ENCODE data around the gene ACKR1. TPM values are rescaled to one million over a fixed set of nuclear protein-coding genes. Genes with fewer than 3 reads are reported as not detected.

The ACKR1 gene, protein sequence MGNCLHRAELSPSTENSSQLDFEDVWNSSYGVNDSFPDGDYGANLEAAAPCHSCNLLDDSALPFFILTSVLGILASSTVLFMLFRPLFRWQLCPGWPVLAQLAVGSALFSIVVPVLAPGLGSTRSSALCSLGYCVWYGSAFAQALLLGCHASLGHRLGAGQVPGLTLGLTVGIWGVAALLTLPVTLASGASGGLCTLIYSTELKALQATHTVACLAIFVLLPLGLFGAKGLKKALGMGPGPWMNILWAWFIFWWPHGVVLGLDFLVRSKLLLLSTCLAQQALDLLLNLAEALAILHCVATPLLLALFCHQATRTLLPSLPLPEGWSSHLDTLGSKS
- not detected for polyA plus RNA-seq (2013, experiment 1 of 2; ENCODE audit: insufficient read length)
- 0.30 TPM for polyA plus RNA-seq (2013, experiment 2 of 2; ENCODE audit: insufficient read length)

DNA sequence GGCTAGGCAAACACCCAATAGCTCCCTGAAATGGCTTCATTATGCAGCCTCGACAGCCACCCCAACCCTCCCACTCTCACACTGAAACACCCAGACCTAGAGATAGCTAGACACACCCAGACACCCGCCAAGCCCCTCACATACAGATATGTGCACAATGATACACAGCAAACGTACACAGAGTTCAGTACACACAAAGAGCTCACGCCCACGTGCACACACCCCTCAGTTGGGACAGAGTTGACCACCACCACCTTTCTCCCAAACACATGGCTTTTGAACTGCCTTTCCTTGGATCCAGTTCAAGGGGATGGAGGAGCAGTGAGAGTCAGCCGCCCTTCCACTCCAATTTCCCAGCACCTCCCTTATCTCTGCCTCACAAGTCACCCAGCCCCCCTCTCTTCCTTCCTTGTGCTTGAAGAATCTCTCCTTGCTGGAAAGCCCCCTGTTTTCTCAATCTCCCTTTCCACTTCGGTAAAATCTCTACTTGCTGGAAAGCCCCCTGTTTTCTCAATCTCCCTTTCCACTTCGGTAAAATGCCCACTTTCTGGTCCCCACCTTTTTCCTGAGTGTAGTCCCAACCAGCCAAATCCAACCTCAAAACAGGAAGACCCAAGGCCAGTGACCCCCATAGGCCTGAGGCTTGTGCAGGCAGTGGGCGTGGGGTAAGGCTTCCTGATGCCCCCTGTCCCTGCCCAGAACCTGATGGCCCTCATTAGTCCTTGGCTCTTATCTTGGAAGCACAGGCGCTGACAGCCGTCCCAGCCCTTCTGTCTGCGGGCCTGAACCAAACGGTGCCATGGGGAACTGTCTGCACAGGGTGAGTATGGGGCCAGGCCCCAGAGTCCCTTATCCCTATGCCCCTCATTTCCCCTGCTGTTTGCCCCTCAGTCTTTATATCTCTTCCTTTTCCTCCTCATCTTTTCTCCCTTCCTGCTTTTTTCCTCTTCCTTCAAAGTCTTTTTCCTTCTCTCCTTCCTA lies at the start of gene ACKR1:
Gene ACKR1 (plus strand): TSS at position 715 of the 981 bp plus-strand sequence. CDS start 85 bp downstream, at position 800.
- DNase-seq = no peak

DNA sequence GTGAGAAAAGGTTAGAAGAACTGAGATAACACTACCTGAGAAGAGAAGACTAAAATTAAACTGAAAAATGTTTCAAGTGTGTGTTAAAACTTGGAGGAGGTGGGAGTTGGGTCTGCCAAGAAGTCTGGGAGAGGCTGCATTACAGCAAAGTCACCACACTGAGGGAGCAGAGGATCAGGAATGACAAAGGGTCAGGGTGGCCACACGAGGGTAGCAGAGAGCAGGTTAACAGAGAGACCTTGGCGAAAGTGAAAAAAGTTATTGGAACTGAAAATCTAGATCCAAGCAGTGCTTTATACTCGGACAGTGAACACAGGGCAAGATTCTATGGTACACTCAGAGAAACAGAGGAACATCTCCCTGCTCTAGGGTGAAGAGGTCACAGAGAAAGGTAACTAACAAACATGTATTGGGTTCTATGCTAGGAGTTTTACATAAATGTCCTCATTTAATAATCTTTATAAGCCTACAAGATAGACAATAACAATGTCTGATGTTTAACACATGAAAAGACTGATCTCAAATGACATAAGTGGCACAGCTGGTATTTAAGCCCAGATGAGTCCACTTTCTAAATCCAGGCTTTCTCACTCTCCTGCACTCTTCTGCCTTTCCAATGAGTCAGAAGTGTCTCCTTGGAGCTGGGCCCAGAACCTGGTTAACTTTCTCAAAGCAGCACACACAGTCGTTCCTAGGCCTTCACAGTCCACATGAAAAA lies 43.5 kb upstream of the ACKR1 start:
- peak; percentile 87 for DNase-seq

DNA sequence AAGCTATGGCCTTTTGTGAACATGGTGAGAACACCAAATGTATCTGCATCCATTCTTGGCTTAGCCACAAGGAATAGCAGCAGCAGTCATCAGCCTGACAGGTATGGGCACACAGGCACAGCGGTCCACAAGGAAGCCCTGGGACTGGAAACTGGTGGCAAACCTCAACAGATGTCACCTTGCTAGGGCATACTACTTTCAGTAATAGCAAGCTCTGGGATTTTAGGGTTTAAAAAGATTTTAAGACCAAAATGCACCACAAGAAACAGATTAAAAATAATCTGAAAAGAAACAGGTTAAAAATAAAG lies 43.0 kb upstream of the ACKR1 start:
- no peak for DNase-seq

DNA sequence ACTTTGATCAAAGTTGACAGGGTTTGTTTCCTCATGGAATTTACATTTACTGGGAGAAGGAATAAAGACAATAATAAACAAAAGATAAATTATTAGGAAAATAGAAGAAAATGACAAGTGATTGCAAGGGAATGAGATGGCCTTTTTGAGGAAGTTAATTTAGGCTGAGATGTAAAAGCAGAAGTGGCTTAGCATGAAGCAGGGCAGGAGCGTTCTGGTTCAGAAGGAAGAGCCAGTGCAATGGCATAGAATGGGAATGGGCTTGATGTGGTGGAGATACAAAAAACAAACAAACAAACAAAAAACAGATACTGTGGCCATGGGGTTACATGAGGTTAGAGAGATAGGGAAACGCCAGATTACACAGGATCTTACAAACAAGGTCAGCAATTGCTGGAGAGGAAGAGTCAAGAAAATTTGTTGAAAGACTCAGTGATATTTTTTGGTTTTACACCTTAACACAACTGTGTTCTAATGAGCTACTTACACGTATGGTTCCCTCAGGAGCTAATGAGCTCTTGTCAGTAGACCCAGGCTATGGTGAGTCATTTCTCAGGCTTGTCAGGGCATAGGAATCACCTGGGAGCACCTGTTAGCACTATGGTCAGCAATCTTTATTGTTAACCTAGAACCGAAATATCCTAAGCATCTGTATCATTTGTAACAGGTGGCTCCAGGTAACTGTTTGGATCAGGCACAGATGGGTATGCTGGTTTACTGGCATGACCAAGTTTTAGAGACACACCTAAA lies 42.0 kb upstream of the ACKR1 start:
- DNase-seq = no peak

DNA sequence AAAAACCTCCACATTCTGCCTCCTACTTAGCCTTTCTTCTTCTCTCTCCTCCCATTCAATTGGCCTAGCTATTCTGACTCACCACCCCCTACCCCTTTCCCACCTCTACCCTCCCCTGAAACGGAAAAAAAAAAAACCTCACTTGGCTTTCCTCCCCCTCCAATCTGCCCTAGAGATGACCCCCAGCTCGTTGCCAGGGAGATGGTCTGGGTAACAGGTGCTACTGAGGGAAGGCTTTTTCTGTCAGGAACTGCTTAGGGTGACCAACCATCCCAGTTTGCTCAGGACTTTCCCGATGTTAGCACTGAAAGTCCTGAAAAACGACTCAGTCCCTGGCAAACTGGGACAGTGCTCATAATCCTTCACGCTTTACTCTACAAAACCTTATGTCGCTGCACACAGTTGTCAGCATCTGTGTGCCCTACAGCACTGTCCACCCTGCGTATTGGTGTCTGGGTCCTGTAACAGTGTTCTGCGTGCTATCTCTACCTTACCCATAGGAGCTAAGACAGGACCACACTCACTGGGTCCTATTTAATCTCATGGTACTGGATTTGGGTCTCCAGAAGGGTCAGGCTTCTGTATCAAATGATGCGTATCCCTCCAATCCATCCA lies 41.0 kb upstream of the ACKR1 start:
- DNase-seq = no peak

DNA sequence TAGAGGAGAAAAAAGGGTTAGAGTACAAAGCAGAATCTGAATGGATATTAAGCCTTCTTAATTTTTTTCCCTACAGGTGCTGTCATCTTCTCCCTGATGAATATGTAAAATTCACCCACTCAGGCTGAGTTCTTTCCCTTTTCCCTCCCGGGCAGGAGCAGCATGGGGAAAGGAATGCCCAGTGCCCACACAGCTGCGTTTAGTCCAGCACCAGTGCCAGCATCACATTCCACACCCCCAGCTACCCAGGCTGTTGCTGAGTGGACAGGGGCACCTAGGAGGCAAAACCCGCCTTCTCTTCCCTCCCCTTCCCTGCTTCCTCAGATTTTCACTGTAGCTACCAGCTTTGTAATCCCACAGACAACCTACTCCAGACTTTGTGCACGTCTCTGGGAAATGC lies 36.6 kb upstream of the ACKR1 start:
- no peak for DNase-seq

DNA sequence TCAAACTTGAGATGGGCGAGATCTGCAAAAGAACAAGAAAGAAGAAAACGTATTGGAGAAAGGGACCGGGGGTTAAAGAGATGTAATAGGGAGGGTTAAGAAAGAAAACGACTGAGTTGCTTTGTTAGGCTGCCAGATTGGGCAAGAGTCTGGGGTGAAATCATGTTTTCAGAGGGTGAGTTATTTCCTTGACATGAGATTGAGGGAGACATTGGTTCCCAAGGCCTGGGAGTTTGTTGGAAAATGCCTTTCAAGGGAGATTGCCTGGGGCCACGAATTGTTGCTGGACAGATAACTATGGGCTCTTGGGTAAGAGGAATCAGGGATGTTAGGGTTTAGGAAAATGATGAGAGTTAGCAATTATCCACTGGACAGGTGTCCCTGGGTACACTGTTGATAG lies 34.0 kb upstream of the ACKR1 start:
- no peak for DNase-seq

DNA sequence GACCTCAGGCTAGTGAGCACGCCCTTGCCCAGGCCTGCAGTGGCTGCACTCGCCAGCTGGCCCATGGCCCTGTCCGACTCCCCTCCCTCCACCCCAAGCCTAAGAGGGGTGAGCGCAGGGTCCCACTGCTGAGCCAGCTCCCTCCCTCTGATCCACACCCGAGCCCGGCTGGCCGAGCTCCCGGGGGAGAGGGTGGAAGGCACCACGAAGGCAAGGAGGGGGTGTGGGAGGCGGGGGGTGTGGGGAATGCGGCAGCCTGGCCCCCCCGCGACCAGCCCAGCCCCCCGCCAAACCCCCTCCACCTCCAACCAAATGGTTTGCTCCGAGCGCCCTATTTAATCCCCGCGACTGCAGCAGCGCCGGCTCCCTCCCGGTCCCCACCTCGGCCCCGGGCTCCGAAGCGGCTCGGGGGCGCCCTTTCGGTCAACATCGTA lies 33.4 kb upstream of the ACKR1 start, which contains the start of gene CADM3:
Gene CADM3 (plus strand): TSS at position 362 of the 434 bp plus-strand sequence. CDS start 151 bp downstream, outside the sequence.
- DNase-seq = no peak

DNA sequence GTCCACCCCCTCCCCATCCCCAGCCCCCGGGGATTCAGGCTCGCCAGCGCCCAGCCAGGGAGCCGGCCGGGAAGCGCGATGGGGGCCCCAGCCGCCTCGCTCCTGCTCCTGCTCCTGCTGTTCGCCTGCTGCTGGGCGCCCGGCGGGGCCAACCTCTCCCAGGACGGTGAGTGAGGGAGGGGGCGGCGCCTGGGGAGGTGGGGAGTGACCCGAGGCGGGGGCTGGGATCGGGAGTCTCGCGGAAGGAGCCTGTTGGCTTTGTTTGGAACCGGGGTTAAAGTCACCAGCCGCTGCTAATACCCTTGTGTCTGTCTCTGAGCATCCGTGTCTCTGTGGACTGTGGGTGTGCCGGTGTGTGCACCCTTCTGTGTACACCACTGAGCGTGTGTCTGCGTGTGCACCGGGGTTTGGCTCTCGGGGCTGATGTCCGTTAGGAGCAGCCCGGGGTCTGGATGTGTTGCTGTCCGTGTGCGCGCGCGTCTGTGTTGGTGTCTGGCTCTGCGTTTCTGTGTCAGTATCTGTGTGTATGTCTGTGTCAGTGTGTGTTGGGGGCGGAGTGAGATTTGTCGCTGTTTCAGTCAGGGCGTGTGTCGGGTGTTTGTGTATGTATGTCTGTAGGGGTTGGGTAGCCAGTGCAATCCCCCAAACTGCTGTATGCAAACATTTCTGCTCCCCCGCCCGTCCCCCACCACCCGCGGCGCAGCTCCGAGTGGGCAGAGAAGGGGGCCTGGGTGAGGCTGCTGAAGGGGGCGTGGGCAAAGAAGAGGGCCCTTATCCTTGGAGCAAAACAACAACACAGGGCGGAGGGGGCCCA lies 32.8 kb upstream of the ACKR1 start:
- DNase-seq = no peak

DNA sequence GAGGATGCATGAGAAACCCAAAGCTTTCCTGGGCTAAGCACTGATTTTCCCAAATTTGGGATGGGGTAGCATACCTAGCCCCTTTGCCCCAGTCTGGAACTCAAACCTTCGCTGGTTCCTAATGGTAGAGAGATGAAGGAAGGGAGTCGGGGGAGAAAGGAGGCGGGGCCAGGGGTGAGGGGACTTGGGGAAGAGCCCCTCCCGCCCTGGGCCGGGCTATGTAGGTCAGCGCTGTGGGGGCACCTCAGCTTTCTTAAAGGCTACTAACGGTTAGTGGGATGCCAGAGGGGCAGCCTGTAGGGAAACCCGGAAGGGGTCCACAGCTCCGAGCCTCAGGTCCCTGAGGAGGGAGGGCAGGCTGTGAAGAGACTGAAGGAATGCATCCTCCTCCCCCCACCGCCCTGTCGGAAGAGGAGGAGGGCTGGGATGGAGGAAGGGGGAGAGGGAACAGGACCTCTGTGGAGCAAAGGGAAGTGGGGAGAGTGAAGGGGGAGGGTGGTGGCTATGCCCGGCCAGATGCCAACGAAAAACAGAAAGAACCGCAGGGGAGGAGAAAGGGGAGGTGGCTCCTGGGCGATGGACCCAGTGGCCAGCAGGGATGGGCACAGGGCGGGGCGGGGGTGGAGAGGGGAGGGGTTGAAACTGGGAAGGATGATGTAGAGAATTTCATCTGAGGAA lies 31.9 kb upstream of the ACKR1 start:
- DNase-seq = peak; percentile 13

DNA sequence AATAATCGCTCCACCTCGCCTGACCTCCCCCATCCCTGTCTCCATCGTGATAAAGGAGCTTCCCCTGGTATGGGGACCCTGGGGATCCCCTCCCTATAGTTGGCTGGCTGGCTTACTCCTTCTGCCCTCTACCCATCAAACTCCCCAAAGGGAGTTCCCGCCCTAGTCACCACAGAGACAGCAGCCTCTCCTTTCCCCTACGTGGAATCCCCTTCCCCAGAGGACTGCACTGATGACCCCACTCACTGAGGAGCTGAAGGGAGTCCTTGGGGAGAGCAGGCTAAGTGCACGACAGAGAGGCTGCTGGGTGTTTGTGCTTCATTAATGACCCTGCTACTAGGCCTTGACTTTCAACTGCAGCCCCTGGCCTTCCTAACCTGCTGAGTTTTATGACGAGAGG lies 31.4 kb upstream of the ACKR1 start:
- DNase-seq = no peak

DNA sequence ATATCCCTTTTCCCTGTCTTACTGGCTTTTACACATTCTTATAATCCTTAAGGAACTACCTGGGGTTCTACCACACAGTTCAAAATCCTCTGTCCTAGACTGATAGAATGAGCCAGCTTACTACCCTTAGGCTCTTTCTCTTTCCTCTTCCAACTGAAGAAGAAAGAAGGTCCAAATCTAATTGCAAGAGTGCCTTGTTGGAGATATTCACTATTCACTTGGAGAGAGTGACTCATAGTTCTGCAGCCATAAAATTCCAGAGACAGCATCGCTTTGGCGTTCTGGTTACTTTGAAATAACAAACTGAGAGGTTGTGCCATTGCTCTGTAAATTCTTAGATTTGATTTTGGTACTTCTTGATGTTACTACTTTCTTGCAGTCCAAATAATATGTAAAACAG lies 29.1 kb upstream of the ACKR1 start:
- DNase-seq = no peak

DNA sequence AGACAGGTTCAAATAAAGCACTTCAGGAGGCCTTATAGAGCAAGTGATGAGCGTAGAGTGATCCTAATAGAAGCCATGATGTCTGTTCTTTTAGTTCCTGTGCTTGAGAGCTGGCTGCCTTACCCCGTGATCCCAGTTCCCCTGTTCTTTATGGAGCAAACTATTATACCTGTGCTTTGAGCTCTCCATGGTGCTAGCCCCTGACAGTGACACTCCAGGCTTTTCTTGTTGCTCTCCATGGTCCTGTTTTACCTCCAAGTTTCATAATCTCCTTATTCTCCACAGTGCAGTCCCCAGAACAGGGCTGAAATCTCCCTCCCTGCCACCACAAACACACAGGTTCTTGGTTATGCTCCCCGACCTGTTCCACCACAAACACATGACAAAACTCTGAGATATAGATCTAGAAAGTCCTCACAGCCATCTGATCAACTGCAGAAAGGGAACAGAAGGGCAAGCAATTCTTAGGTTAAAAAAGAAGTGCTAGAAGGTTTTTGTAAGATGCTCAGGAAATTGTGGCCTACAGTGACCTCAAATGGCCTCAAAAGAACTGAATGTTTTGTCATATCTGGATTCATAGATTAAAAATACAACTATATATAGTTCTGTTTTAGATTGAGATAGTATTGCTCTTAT lies 27.3 kb upstream of the ACKR1 start:
- peak; percentile 70 for DNase-seq

DNA sequence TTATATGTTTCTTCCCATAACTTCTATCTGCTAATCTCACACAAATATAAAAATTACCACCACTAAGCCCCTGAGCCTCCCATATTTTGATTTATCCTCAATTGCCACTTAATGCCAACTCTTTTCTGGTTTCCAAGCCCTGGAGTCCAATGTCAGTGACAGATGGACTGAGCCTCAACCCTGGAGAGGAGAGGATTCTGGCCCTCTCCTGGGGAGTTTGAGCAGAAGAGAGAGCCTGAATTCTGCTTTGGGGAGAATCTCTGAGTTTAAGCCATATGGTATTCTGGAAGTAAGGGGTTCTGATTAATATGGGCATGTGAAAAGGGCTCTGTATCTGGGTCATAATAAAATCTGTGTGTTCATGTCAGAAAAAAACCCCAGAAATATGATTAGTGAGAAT lies 24.8 kb upstream of the ACKR1 start:
- DNase-seq = no peak

DNA sequence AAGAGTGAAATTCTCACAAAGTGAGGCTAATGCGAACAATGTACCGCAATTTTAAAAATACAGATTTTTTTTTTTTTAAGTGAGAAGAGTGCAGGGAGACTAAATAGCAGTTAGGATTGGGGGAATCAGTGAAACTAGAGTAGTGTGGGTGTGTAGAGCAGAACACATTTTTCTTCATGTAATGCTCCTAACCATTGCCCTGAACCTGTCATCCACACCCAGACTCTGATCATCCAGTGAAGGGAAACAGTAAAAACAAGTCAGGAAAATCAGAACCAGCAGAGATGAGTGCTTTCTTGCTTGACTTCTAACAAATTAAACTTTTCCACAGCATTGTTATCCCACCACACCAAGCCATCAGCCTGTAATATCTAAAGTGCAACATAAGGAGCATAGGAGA lies 24.2 kb upstream of the ACKR1 start:
- no peak for DNase-seq

DNA sequence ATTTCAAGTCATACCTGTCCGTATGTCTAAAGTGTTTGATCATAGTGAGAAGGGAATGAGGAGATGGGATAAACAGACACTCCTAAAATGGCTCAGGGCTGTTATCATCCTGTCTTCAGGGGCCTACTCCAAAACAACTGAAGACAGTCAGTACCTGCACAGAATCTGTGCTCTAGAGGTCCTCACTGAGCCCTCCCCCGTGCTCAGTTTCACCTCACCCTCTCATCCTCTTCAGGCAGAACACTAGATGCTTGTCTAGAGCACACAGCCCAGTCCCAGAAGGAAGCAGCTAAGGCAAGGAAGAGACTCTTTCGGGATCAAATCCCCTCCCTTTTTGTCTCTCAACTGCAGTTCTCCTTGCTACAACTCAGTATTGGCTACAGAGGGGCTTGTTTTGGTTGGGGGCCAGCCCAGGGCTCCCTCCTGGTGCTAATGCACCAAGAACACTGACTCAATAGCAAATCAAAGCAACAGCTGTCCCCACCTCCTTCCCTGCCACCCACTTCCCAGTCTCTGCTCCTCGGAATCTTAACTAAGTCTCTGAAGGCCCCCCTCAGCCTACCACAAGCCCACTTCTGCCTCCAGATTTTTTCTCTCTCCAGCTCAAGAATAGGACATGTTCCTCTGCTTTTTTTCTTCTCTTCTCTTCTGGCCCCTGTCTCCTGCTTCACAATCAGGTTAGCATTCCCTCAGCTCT lies 23.2 kb upstream of the ACKR1 start:
- no peak for DNase-seq

DNA sequence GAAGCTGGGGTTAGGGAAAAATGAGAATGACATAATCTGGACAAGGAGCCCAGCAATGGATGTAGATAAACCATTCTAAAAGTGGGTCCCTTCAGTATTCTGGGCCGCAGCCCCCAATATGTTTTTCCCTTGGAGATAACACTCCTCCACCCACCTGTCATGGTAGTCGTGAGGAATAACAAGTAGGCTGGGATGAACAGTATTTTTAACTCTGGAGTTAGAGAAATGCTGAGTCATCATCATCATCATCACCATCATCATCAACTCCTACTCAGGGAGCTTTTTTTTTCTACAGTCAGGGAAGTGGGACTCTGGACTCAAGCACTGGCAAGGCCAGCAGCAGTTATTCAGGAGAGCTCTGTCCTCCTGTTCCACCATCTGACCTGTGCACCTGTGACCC lies 20.5 kb upstream of the ACKR1 start:
- no peak for DNase-seq

DNA sequence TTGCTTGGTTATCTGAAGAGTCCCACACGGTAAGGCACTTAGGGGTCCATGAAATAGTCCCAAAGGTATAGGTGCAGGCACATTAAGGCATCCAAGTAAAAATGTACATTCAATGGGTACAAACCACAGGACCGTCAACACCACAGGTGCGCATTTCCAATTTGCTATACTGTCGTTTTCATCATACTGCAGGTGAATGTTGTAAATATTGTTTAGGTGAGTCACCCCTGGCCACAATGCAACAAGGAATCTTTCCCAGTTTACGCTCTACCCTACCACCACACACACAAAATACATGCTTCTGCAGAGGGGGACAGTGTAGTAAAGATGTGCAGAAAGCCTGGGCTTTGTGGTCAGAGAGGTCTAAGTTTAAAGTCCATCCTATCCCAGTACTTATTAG lies 19.6 kb upstream of the ACKR1 start:
- no peak for DNase-seq

DNA sequence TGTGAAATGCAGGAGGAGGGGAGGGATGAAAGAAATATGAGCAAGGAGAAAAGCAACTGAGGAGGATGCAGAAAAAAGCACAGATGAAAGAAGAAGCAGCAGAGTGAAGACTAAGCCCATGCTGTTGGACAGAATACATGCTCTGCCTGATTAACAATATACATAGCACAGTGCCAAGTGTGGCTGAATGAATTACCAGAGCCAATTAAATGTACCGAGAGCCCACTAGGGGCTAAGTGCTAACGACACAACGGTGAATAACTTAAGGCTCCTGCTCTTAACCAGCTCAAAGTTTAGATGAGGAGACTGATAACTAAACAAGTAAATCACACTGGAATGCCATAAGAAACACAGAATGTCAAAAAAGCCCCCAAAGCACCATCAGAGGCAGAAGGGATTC lies 17.6 kb upstream of the ACKR1 start:
- no peak for DNase-seq

Measured in fibroblast of skin of scalp (primary cell).